Motor neuron (in vitro differentiated cells): ENCODE measurements around the gene AASS. TPM values are rescaled to one million over a fixed set of nuclear protein-coding genes. Genes with fewer than 3 reads are reported as not detected.
"Not testable (repeated sequence)": the region's sequence is repeated elsewhere in the genome, so short reads cannot be mapped to it uniquely, and the experiment has no call there.

Experiments
- ATAC-seq, 8 experiments: fragments of 200-7000 bp; cut with Tn5 transposase; replicated peaks in 6 of 8; 2 replicates each; pipeline ENCODE4 v1.8.0; 2021; ENCODE audit warnings: mild to moderate bottlenecking in 8 of 8, moderate library complexity in 8 of 8
- H3K27ac ChIP-seq, 2 donors: fragments of 250-450 bp; sonication (Bioruptor Pico); 2 replicates each; pipeline ENCODE4 v1.9.0; 2021; ENCODE audit warnings: antibody characterized with exemption in 2 of 2, mild to moderate bottlenecking in 2 of 2, moderate library complexity in 1 of 2
- H3K4me1 ChIP-seq, 2 donors: fragments of 250-450 bp; sonication (Bioruptor Pico); replicated peaks in 1 of 2; 2 replicates each; pipeline ENCODE4 v1.6.1; 2021; ENCODE audit warnings: antibody characterized with exemption in 2 of 2, mild to moderate bottlenecking in 2 of 2, moderate library complexity in 1 of 2
- H3K4me3 ChIP-seq, 5 donors: fragments of 250-450 bp; sonication (Bioruptor Pico); 2 replicates each; pipeline ENCODE4 v1.9.0; 2021; ENCODE audit warnings: antibody characterized with exemption in 5 of 5, mild to moderate bottlenecking in 5 of 5, moderate library complexity in 4 of 5
- WGBS, 10 experiments: fragments of 450-650 bp; shearing (Covaris generic); methylation state at CpG; one replicate each; pipeline ENCODE4 v1.0.0; 2022; 5-methylcytosine and 5-hydroxymethylcytosine counted together
- in situ Hi-C, 9 experiments: fragments of 400-800 bp; cut with MboI; loops; one replicate each; pipeline ENCODE4 v1.15.0; 2021; ENCODE audit warnings: low sequenced_read_pairs in 9 of 9, low pct_unique_long_range_greater_than_20kb in 2 of 9; ENCODE audit not compliant: unreplicated experiment in 9 of 9
- total RNA-seq, 8 experiments: library from RNA; unstranded; fragments of 300-600 nt; gene quantifications; 2 replicates each; pipeline versions ENCODE4 v1.2.3 to v1.2.4, GENCODE V29; 2022

AASS gene
- total RNA-seq, 8 experiments from 2014 or later = 8.7 to 51.8 (median 16.2) TPM

- Histone ChIP-seq H3K4me1 (peaks cover 4 to 10% of the 10 kb centered on the region in 2 donors), H3K27ac (no peak overlapping the region), H3K4me3 (no peak overlapping the region)
- no peak for ATAC-seq
- WGBS, 10 experiments = 100% methylated on average over 1 of the region's 1 CpG; no CpG with 5 or more reads in 7 of the 10 experiments
- in situ Hi-C loops = no loop called here
Measured at GRCh38 chr7:122140918-122141317, 3.1 kb downstream of the AASS start.

- in situ Hi-C loops = no loop called here
- H3K4me1 ChIP-seq = peaks cover 0 to 8% of the 10 kb centered on the region in 2 donors
- peak in 3 of 8 experiments; percentile 8 to 21 (median 21) for ATAC-seq
Measured at GRCh38 chr7:122137251-122138077, 6.6 kb downstream of the AASS start.

GRCh38 chr7:122136639-122137245 is 7.3 kb downstream of the AASS start:
- in situ Hi-C loops = no loop called here
- peaks cover 0 to 8% of the 10 kb centered on the region in 2 donors for H3K4me1 ChIP-seq

More at GRCh38 chr7:122137251-122138077, 6.6 kb downstream of the AASS start:
- no peak overlapping the region for H3K27ac ChIP-seq
- no peak overlapping the region for H3K4me3 ChIP-seq
- 25 to 92% (median 68%) methylated on average over 2 to 5 of the region's 5 CpGs for WGBS, 10 experiments

GRCh38 chr7:122136078-122136477 is 8.0 kb downstream of the AASS start:
- 20 to 100% (median 80%) methylated on average over 1 to 3 of the region's 3 CpGs; no CpG with 5 or more reads in 1 of the 10 experiments for WGBS, 10 experiments
- peak in 2 of 8 experiments; percentile 12 to 49 for ATAC-seq
- in situ Hi-C loops = no loop called here
- no peak overlapping the region for H3K4me3 ChIP-seq
- H3K27ac ChIP-seq = no peak overlapping the region
- peaks cover 0 to 8% of the 10 kb centered on the region in 2 donors for H3K4me1 ChIP-seq

More at GRCh38 chr7:122136639-122137245, 7.3 kb downstream of the AASS start:
- H3K4me3 ChIP-seq = no peak overlapping the region
- no peak overlapping the region for H3K27ac ChIP-seq
- 40 to 100% (median 80%) methylated on average over 1 of the region's 1 CpG; no CpG with 5 or more reads in 5 of the 10 experiments for WGBS, 10 experiments
- peak in 3 of 8 experiments; percentile 50 to 60 (median 54) for ATAC-seq

- H3K27ac ChIP-seq = no peak overlapping the region
- H3K4me1 ChIP-seq = peaks cover 0 to 8% of the 10 kb centered on the region in 2 donors
- no peak overlapping the region for H3K4me3 ChIP-seq
- WGBS, 10 experiments = 73 to 100% (median 91%) methylated on average over 1 to 4 of the region's 4 CpGs; no CpG with 5 or more reads in 2 of the 10 experiments
- ATAC-seq = no peak
- in situ Hi-C loops = no loop called here
Measured at GRCh38 chr7:122135275-122135674, 8.8 kb downstream of the AASS start.

- 100% methylated on average over 1 of the region's 3 CpGs; no CpG with 5 or more reads in 9 of the 10 experiments for WGBS, 10 experiments
- ATAC-seq, H3K27ac ChIP-seq, in situ Hi-C loops, H3K4me3 ChIP-seq, H3K4me1 ChIP-seq: not testable (repeated sequence)
Measured at GRCh38 chr7:122134793-122135192, 9.3 kb downstream of the AASS start.

- in situ Hi-C loops = no loop called here
- no peak overlapping the region for H3K4me3 ChIP-seq
Measured at GRCh38 chr7:122133477-122133876, 10.6 kb downstream of the AASS start.

GRCh38 chr7:122132341-122132740 is 11.7 kb downstream of the AASS start:
- ATAC-seq = no peak
- Histone ChIP-seq H3K4me1 (peaks cover 0 to 8% of the 10 kb centered on the region in 2 donors), H3K27ac (no peak overlapping the region), H3K4me3 (no peak overlapping the region)
- 14 to 100% (median 88%) methylated on average over 1 to 2 of the region's 2 CpGs; no CpG with 5 or more reads in 1 of the 10 experiments for WGBS, 10 experiments
- in situ Hi-C loops = no loop called here

More at GRCh38 chr7:122133477-122133876, 10.6 kb downstream of the AASS start:
- ATAC-seq = no peak
- whole genome bisulfite sequencing, 10 experiments = 90 to 100% (median 100%) methylated on average over 1 to 7 of the region's 8 CpGs; no CpG with 5 or more reads in 2 of the 10 experiments
- Histone ChIP-seq H3K27ac (no peak overlapping the region), H3K4me1 (peaks cover 0 to 8% of the 10 kb centered on the region in 2 donors)

- in situ Hi-C loops = no loop called here
- no peak for ATAC-seq
- H3K27ac ChIP-seq = no peak overlapping the region
Measured at GRCh38 chr7:122123746-122124145, 20.3 kb downstream of the AASS start.

GRCh38 chr7:122118757-122119156 is 25.3 kb downstream of the AASS start:
- no peak for ATAC-seq
- H3K27ac ChIP-seq = no peak overlapping the region
- no peak overlapping the region for H3K4me3 ChIP-seq
- 38 to 100% (median 86%) methylated on average over 1 of the region's 1 CpG; no CpG with 5 or more reads in 3 of the 10 experiments for WGBS, 10 experiments
- no peaks in the 10 kb centered on the region for H3K4me1 ChIP-seq
- in situ Hi-C loops = no loop called here

More at GRCh38 chr7:122123746-122124145, 20.3 kb downstream of the AASS start:
- Histone ChIP-seq H3K4me1 (no peaks in the 10 kb centered on the region), H3K4me3 (no peak overlapping the region)

GRCh38 chr7:122103064-122103463 is 41.0 kb downstream of the AASS start:
- Histone ChIP-seq H3K4me3 (no peak overlapping the region), H3K27ac (no peak overlapping the region), H3K4me1 (no peaks in the 10 kb centered on the region)
- ATAC-seq = no peak
- in situ Hi-C loops = no loop called here

GRCh38 chr7:122100021-122100420 is 44.0 kb downstream of the AASS start:
- no peak for ATAC-seq
- in situ Hi-C loops = no loop called here
- Histone ChIP-seq H3K4me3 (no peak overlapping the region), H3K4me1 (no peaks in the 10 kb centered on the region), H3K27ac (no peak overlapping the region)
- 69 to 100% (median 89%) methylated on average over 1 to 3 of the region's 3 CpGs; no CpG with 5 or more reads in 1 of the 10 experiments for WGBS, 10 experiments

- no peak overlapping the region for H3K27ac ChIP-seq
- in situ Hi-C loops = loop anchor here in 1 of 9 experiments (25.0 kb wide), 1 partner anchor 442 kb away; no protein-coding TSS in a partner anchor
- WGBS, 10 experiments = 55 to 100% (median 90%) methylated on average over 1 to 4 of the region's 4 CpGs; no CpG with 5 or more reads in 1 of the 10 experiments
- no peak for ATAC-seq
- no peak overlapping the region for H3K4me3 ChIP-seq
- H3K4me1 ChIP-seq = no peaks in the 10 kb centered on the region
Measured at GRCh38 chr7:122095642-122096041, 48.4 kb downstream of the AASS start.
